RWPE1 (cell line): ENCODE measurements around the gene ATE1.

Experiments used
- CTCF ChIA-PET: fragments of 350-600 bp; sonication (Branson Sonifier 250); formaldehyde crosslinking; extraction: SDS; loops from one replicate; lab custom pipeline; 2021; lab: Yijun Ruan, JAX
- POLR2A ChIA-PET: fragments of 400-600 bp; formaldehyde crosslinking; extraction: SDS; loops from one replicate; lab custom pipeline; 2020; ENCODE audit warnings: antibody characterized with exemption; ENCODE audit not compliant: low non-redundant PET; lab: Yijun Ruan, JAX
- DNase-seq: peaks from one replicate; pipeline ENCODE4 v3.0.0; 2012; ENCODE audit warnings: low spot score
- H3K27ac ChIP-seq: fragments of 450-650 bp; 2 replicates; pipeline ENCODE4 v1.5.1; 2017
- TF ChIP-seq, protein P1 (sequence below): fragments of 450-650 bp; conservative IDR thresholded peaks from 2 replicates; pipeline ENCODE4 v1.5.1; 2017; ENCODE audit warnings: low read depth, mild to moderate bottlenecking

Gene ATE1

DNA sequence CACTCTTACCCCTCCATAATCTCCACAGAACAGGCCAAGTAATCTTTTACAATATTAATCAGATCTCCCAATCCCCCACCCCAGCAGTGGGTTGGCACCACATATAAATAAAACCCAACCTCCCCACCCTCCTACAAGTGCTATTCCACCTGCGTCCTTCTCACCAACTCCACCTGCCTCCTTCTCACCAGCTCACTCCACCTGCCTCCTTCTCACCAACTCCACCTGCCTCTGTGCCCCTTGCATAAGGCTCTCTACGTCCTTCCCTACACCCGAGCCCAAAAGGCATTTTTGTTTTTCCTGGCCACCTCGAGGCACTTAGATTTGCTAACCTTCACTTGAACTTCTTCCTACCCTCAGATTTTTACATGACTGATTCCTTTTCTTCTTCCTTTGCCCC lies 89.7 kb downstream of the ATE1 start:
- TF ChIP-seq, protein P1, sequence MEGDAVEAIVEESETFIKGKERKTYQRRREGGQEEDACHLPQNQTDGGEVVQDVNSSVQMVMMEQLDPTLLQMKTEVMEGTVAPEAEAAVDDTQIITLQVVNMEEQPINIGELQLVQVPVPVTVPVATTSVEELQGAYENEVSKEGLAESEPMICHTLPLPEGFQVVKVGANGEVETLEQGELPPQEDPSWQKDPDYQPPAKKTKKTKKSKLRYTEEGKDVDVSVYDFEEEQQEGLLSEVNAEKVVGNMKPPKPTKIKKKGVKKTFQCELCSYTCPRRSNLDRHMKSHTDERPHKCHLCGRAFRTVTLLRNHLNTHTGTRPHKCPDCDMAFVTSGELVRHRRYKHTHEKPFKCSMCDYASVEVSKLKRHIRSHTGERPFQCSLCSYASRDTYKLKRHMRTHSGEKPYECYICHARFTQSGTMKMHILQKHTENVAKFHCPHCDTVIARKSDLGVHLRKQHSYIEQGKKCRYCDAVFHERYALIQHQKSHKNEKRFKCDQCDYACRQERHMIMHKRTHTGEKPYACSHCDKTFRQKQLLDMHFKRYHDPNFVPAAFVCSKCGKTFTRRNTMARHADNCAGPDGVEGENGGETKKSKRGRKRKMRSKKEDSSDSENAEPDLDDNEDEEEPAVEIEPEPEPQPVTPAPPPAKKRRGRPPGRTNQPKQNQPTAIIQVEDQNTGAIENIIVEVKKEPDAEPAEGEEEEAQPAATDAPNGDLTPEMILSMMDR, result no peak
- DNase-seq, result no peak
- CTCF ChIA-PET, result no interaction called here
- H3K27ac ChIP-seq, result no peak overlapping the region
- POLR2A ChIA-PET, result no interaction called here

DNA sequence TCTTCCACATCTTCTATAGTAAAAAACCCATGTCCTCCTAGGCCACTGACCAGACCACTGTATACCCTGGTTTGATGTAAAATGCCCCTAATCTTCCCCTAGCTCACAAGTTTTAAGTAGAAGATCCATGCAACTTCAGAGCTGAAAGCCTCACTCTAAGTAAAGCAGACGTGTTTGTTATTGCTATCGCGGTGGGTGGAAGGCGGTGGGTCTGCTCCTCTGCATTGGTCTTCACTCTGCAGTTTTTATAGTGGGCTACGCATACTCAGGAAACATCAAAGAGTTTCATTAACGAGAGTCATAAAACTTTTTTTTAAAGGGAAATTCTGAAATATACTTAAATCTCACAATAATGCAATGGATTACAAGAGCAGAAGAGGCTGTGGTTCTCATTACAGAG lies 91.7 kb downstream of the ATE1 start:
- no peak overlapping the region for H3K27ac ChIP-seq
- no peak for DNase-seq
- TF ChIP-seq, protein P1, result no peak
- ChIA-PET POLR2A (no interaction called here), CTCF (interaction anchor here (0.6 to 1.4 kb wide), 4 partner anchors 10 to 1267 kb away, joined by 3 to 5 read pairs (median 3); no protein-coding TSS in a partner anchor)

DNA sequence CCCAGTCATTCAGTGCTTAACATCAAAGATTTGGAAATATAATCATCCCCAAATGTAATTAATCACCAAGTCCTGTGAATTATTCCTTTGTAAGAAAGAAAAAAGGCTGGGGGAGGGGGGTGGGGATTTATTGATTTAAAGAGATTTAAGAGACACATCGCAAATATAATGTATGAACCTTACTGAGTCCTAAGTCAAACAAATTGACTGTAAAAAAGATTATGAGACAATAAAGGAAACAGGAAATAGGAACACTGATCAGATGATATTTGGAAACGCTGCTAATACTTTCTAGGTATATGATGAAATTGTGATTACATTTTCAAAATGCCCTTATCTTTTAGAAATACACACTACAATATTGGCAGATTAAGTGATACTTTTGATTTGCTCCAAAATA lies 92.5 kb downstream of the ATE1 start:
- no peak for DNase-seq
- no peak overlapping the region for H3K27ac ChIP-seq
- POLR2A ChIA-PET, result no interaction called here
- TF ChIP-seq, protein P1, result no peak
- CTCF ChIA-PET, result interaction anchor here (1.1 kb wide), 1 partner anchor 11 kb away, joined by 4 read pairs; no protein-coding TSS in a partner anchor

DNA sequence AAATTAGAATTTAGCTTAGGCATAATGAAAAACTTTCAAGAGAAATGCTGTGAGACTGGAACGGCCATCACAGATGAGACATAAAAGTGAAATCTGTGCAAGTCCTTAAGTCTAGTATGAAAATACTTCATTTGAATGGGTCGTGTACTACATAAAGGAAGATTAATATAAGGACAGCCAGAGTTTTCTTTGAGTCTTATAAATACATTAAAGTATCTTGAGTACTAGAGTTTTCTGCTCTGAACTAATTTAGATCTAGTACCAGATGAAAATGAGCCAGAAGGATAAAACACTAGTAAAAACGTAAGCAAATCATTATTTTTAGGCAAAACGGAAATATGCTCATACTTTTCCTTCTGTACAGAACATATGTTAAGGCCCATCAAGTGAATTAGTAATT lies 93.1 kb downstream of the ATE1 start:
- TF ChIP-seq, protein P1, result no peak
- H3K27ac ChIP-seq, result no peak overlapping the region
- DNase-seq, result no peak
- POLR2A ChIA-PET, result no interaction called here
- CTCF ChIA-PET, result interaction anchor here (1.1 kb wide), 1 partner anchor 10 kb away, joined by 4 read pairs; no protein-coding TSS in a partner anchor

DNA sequence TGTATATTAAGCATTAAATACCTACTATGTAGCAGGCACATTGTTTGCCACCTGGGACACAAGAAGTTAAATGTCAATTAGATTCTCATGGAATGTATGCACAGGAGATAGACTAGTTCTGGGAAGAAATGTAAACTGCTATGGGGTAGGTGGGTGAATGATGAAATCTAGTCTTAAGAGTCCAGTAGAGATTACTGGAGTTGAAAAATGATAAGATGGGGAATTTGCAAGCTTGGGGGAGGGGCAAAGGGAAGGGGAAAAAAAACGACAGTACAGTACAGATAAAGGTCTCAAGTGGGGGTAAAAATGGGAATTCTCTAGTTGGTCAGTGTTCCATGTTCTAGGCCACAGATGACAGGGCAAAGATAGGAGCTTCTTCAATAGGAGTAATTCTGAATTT lies 94.4 kb downstream of the ATE1 start:
- TF ChIP-seq, protein P1, result no peak
- no peak for DNase-seq
- ChIA-PET POLR2A (no interaction called here), CTCF (no interaction called here)
- H3K27ac ChIP-seq, result no peak overlapping the region

DNA sequence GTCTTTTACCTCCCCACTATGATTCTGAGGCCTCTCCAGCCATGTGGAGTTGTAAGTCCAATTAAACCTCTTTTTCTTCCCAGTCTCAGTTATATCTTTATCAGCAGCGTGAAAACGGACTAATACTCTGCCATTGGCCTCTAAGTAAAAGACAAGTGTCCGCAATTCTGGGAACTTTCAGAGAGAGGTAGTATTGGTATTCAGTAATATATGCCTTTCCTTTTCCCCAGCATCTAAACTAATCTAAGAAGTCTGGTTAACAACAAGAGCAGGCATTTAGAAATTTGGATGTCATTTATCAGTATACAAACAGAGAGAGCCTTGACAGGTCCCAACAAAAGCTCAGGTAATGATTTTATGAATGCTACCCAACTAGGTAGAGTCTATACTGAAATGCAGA lies 95.2 kb downstream of the ATE1 start:
- ChIA-PET POLR2A (no interaction called here), CTCF (no interaction called here)
- no peak for DNase-seq
- TF ChIP-seq, protein P1, result no peak
- no peak overlapping the region for H3K27ac ChIP-seq
